Measurements from ENCODE around the gene ECHDC3. TPM values are rescaled to one million over a fixed set of nuclear protein-coding genes. Genes with fewer than 3 reads are reported as not detected.

The ECHDC3 gene
- total RNA-seq, 1 experiment from 2014 or later = 2.6 TPM

GRCh38 chr10:11746883-11747539, 4.8 kb downstream of the ECHDC3 start:
- no peak for DNase-seq (ENCODE audit: low spot score)

- no peak for DNase-seq (ENCODE audit: low spot score)
Measured at GRCh38 chr10:11748866-11749265, 6.7 kb downstream of the ECHDC3 start.

- DNase-seq (ENCODE audit: low spot score) = no peak
Measured at GRCh38 chr10:11750420-11750819, 8.2 kb downstream of the ECHDC3 start.

- no peak for DNase-seq (ENCODE audit: low spot score)
Measured at GRCh38 chr10:11754173-11754572, 12.0 kb downstream of the ECHDC3 start.

- no peak for DNase-seq (ENCODE audit: low spot score)
Measured at GRCh38 chr10:11754620-11755019, 12.4 kb downstream of the ECHDC3 start.

GRCh38 chr10:11755512-11756263, 13.5 kb downstream of the ECHDC3 start:
- no peak for DNase-seq (ENCODE audit: low spot score)

- no peak for DNase-seq (ENCODE audit: low spot score)
Measured at GRCh38 chr10:11756766-11757315, 14.7 kb downstream of the ECHDC3 start.

- peak; percentile 47 for DNase-seq (ENCODE audit: low spot score)
Measured at GRCh38 chr10:11757454-11757820, 15.3 kb downstream of the ECHDC3 start.

GRCh38 chr10:11757821-11758463, 15.8 kb downstream of the ECHDC3 start:
- DNase-seq (ENCODE audit: low spot score) = peak; percentile 91

- DNase-seq (ENCODE audit: low spot score) = no peak
Measured at GRCh38 chr10:11758527-11759236, 16.5 kb downstream of the ECHDC3 start.

- DNase-seq (ENCODE audit: low spot score) = no peak
Measured at GRCh38 chr10:11759347-11759746, 17.2 kb downstream of the ECHDC3 start.

GRCh38 chr10:11760151-11760550, 18.0 kb downstream of the ECHDC3 start:
- no peak for DNase-seq (ENCODE audit: low spot score)

GRCh38 chr10:11760861-11761260, 18.7 kb downstream of the ECHDC3 start:
- no peak for DNase-seq (ENCODE audit: low spot score)

- no peak for DNase-seq (ENCODE audit: low spot score)
Measured at GRCh38 chr10:11761431-11761830, 19.2 kb downstream of the ECHDC3 start.

GRCh38 chr10:11762706-11763500, 20.7 kb downstream of the ECHDC3 start:
- no peak for DNase-seq (ENCODE audit: low spot score)

- no peak for DNase-seq (ENCODE audit: low spot score)
Measured at GRCh38 chr10:11763501-11763861, 21.3 kb downstream of the ECHDC3 start.

GRCh38 chr10:11765141-11765540, 23.0 kb downstream of the ECHDC3 start:
- DNase-seq (ENCODE audit: low spot score) = no peak

- no peak for DNase-seq (ENCODE audit: low spot score)
Measured at GRCh38 chr10:11772575-11773288, 30.6 kb downstream of the ECHDC3 start.

- DNase-seq (ENCODE audit: low spot score) = no peak
Measured at GRCh38 chr10:11773761-11774441, 31.7 kb downstream of the ECHDC3 start.

GRCh38 chr10:11775412-11775811, 33.2 kb downstream of the ECHDC3 start:
- DNase-seq (ENCODE audit: low spot score) = no peak

Measured in HT-29 (cell line).